KMS-11 (cell line): ENCODE data around the gene BMPR1A.

Experiments
- H2AFZ ChIP-seq: fragments of 200-600 bp; sonication (generic); 2 replicates; pipeline ENCODE4 v1.6.1; 2016; ENCODE audit warnings: antibody characterized with exemption, mixed run types, low read depth
- H3K27ac ChIP-seq: fragments of 200-600 bp; sonication (generic); 2 replicates; pipeline ENCODE4 v1.6.1; 2016; ENCODE audit warnings: mild to moderate bottlenecking, mixed run types
- H3K27me3 ChIP-seq: fragments of 200-600 bp; sonication (generic); 2 replicates; pipeline ENCODE4 v1.6.1; 2017; ENCODE audit warnings: mild to moderate bottlenecking, low read depth, mixed run types, moderate library complexity; ENCODE audit not compliant: insufficient read depth
- H3K36me3 ChIP-seq: fragments of 200-600 bp; sonication (generic); 2 replicates; pipeline ENCODE4 v1.6.1; 2017; ENCODE audit warnings: mild to moderate bottlenecking, mixed run types; ENCODE audit not compliant: insufficient read depth
- H3K4me1 ChIP-seq: fragments of 200-600 bp; sonication (generic); 2 replicates; pipeline ENCODE4 v1.6.1; 2016; ENCODE audit warnings: mild to moderate bottlenecking, low read depth, mixed run types; ENCODE audit not compliant: poor library complexity, severe bottlenecking
- H3K4me2 ChIP-seq: fragments of 200-600 bp; sonication (generic); 2 replicates; pipeline ENCODE4 v1.7.0; 2016; ENCODE audit warnings: mild to moderate bottlenecking, mixed run types
- H3K4me3 ChIP-seq: fragments of 200-600 bp; sonication (generic); IDR thresholded peaks from 2 replicates; pipeline ENCODE4 v1.6.1; 2017; ENCODE audit warnings: low read depth, low read length, mixed read lengths; ENCODE audit not compliant: insufficient read depth
- H3K79me2 ChIP-seq: fragments of 200-600 bp; sonication (generic); 2 replicates; pipeline ENCODE4 v1.6.1; 2016; ENCODE audit warnings: low read depth, mixed run types; ENCODE audit not compliant: insufficient read depth
- H3K9ac ChIP-seq: fragments of 200-600 bp; sonication (generic); 2 replicates; pipeline ENCODE4 v1.6.1; 2016; ENCODE audit warnings: mild to moderate bottlenecking, mixed run types
- H4K20me1 ChIP-seq: fragments of 200-600 bp; sonication (generic); 2 replicates; pipeline ENCODE4 v1.6.1; 2016; ENCODE audit warnings: mild to moderate bottlenecking, mixed run types; ENCODE audit not compliant: insufficient read depth
- TF ChIP-seq, protein P1 (sequence below): fragments of 200-600 bp; sonication (generic); conservative IDR thresholded peaks from 2 replicates; pipeline ENCODE4 v1.6.1; 2017; ENCODE audit warnings: low read depth, mild to moderate bottlenecking, antibody characterized with exemption, low read length, moderate library complexity, mixed read lengths

Gene BMPR1A

DNA sequence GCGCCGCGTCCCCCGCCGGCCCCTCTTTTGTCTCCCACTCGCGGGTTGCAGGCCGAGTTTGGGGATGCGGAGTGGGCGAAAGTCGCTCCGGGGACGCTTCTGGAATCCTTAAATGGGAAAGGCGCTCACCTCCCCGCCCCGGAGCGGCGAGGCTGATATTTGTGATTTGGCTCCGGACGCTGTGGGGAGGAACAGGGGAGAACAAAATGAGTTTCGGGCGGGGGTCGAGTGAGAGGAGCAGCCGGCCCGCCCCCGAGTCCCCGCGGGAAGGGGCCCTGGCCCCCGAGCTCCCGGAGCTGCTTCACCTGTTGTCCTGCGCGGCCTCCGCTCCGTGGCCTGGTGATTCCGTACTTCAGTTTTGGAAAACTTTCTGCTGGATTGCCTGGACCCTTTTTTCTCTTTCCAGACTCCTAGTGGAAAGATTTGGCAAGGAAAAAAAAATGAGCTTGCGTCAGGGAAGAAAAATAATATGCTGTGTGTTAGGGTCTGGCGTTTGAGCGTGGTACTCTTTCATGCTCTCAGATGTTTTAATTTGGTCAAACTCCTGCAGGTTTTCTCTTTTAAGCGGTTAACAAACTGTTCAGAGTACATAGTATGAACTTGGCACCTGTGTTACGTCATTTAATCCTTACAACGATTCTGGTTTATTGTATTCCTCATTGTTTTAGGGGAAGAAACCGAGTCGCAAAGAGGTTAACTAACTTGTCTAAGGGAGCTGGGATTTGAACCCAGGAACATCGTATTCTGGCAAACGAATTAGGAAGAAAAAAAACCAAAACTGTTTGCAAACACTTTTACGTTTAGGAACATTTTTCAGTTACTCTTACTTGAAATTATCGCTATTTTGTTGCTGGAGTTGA is 924 bp downstream of the BMPR1A start:
- TF ChIP-seq, protein P1, sequence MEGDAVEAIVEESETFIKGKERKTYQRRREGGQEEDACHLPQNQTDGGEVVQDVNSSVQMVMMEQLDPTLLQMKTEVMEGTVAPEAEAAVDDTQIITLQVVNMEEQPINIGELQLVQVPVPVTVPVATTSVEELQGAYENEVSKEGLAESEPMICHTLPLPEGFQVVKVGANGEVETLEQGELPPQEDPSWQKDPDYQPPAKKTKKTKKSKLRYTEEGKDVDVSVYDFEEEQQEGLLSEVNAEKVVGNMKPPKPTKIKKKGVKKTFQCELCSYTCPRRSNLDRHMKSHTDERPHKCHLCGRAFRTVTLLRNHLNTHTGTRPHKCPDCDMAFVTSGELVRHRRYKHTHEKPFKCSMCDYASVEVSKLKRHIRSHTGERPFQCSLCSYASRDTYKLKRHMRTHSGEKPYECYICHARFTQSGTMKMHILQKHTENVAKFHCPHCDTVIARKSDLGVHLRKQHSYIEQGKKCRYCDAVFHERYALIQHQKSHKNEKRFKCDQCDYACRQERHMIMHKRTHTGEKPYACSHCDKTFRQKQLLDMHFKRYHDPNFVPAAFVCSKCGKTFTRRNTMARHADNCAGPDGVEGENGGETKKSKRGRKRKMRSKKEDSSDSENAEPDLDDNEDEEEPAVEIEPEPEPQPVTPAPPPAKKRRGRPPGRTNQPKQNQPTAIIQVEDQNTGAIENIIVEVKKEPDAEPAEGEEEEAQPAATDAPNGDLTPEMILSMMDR = no peak
- H3K4me3 ChIP-seq = no peak overlapping the region
- H4K20me1 ChIP-seq = no peaks in the 10 kb centered on the region
- peaks cover 19% of the 10 kb centered on the region for H3K4me1 ChIP-seq
- H3K9ac ChIP-seq = peak overlapping the region; percentile 48; the same call in 1 of the 2 replicates
- no peak overlapping the region for H3K27ac ChIP-seq
- H3K27me3 ChIP-seq = no peaks in the 10 kb centered on the region
- no peaks in the 10 kb centered on the region for H3K36me3 ChIP-seq
- H3K79me2 ChIP-seq = peaks cover 4% of the 10 kb centered on the region; the same call in 1 of the 2 replicates
- peak overlapping the region; percentile 42; the same call in 1 of the 2 replicates for H2AFZ ChIP-seq
- H3K4me2 ChIP-seq = peak overlapping the region; percentile 79

DNA sequence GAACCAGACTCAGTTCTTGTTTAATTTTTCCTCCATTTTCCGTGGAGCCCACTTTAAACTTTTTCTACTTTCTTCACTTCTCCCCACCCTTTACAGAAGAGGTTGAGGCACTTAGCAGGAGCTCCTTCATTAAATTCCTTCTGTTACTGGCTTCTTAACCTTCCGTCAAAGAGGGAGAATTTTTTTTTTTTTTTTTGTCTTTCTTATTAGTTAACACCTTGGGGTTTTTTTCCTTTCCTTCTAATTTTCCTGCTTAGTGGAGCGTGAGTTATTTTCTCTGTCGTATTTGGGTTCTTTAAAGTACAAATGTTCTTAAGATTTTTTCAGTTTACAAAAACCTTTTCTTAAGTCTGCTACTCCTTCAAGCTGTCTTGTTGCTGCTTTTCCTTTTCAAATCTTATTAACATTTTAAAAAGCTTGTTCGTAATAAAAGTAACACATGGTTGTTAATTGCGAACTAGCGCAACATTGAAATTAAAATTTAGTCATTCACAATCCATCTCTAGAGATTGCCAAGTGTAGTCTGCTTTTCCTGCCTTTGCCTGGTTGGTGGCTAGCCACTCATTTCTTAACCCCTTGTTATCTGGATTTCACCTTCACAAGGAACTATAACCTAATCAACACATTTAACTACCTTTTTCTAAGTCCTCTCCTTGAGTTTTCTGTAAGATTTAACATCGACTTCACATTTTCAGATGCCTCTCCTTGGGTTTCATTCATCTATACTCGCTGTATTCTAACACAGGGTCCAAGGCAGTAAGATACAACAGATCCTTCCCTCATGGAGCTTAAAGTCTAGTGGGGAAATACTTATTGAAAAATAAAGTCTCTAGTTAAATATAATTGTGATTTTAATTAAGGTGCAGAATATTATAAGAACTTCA is 2.0 kb downstream of the BMPR1A start:
- Histone ChIP-seq H2AFZ (no peak overlapping the region), H3K4me1 (peaks cover 9% of the 10 kb centered on the region), H3K4me3 (no peak overlapping the region), H3K36me3 (no peaks in the 10 kb centered on the region), H4K20me1 (no peaks in the 10 kb centered on the region), H3K79me2 (peaks cover 4% of the 10 kb centered on the region; the same call in 1 of the 2 replicates), H3K9ac (no peak overlapping the region), H3K27ac (no peak overlapping the region), H3K27me3 (no peaks in the 10 kb centered on the region), H3K4me2 (no peak overlapping the region)
- TF ChIP-seq, protein P1 = no peak

DNA sequence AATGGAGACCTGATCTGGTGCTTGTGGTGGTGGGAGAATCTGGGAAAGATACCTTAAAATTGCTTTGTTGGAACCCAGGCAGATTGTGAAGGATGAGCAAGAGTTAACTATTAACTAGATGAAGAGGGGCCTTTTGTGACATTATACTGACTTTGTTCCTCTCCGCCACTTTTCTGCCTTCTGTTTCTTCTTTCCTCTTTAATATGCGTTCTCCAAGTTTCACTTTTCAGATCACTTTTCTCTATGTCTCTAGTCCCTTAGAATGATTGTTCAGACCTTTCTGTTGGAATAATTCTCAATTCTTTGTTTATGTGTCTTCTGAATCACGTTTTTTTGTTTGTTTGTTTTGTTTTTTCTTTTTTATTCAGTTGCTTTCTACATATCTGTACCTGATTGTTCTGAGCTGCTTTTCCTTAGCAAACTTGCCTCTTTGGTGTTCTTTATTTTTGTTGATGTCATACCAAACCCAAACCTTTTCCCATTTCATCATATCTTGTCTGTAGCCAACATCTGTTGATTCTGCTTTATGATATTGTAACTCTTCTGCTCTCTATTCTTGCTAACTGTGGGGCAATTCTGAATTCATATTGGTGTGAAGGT is 2.8 kb downstream of the BMPR1A start:
- no peak overlapping the region for H3K9ac ChIP-seq
- no peak overlapping the region for H2AFZ ChIP-seq
- no peak overlapping the region for H3K4me3 ChIP-seq
- peaks cover 7% of the 10 kb centered on the region for H3K4me1 ChIP-seq
- H3K36me3 ChIP-seq = no peaks in the 10 kb centered on the region
- TF ChIP-seq, protein P1 = no peak
- no peaks in the 10 kb centered on the region for H3K27me3 ChIP-seq
- peaks cover 4% of the 10 kb centered on the region; the same call in 1 of the 2 replicates for H3K79me2 ChIP-seq
- no peaks in the 10 kb centered on the region for H4K20me1 ChIP-seq
- no peak overlapping the region for H3K27ac ChIP-seq
- no peak overlapping the region for H3K4me2 ChIP-seq

DNA sequence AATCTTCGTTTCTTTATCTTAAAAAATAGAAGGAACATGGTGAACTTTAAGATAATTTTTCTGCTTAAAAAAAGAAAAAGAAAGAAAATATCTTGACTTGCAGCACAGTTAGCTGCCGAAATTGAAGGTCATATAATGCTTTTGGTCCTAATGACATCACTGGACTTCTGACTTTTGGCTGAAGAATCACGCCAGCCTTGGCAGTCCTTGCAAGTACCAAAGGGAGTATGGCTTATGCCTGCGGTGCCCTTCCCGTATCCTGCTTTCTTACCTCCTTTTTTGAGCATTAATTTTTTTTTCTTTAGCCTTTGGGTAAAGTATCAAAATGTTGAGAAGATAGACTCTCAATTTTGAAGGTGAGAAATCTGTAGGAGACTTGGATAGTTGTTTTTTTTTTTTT is 7.0 kb downstream of the BMPR1A start:
- Histone ChIP-seq H3K27ac (no peak overlapping the region), H3K4me3 (no peak overlapping the region), H3K79me2 (peaks cover 4% of the 10 kb centered on the region), H3K36me3 (no peaks in the 10 kb centered on the region), H3K27me3 (no peaks in the 10 kb centered on the region), H3K4me1 (peaks cover 11% of the 10 kb centered on the region), H3K9ac (no peak overlapping the region), H3K4me2 (no peak overlapping the region), H2AFZ (no peak overlapping the region), H4K20me1 (no peaks in the 10 kb centered on the region)
- TF ChIP-seq, protein P1 = no peak
